DOHH2 (cell line): ENCODE results near the gene PRKAR2B.
A peak's percentile ranks its signal among the peaks of the same experiment; 100 is the strongest.

ENCODE experiments used
- H3F3A ChIP-seq: fragments of 200-600 bp; sonication (generic), shearing (Covaris generic); 2 replicates; pipeline ENCODE4 v1.6.0; 2016; ENCODE audit warnings: antibody characterized with exemption, mild to moderate bottlenecking; ENCODE audit not compliant: control insufficient read depth, insufficient read depth
- H3K27ac ChIP-seq: fragments of 200-600 bp; sonication (generic); 2 replicates; pipeline ENCODE4 v1.5.1; 2014; ENCODE audit warnings: low read depth, mild to moderate bottlenecking, low read length, moderate library complexity
- H3K27me3 ChIP-seq: fragments of 200-600 bp; sonication (generic); 2 replicates; pipeline ENCODE4 v1.6.1; 2014; ENCODE audit warnings: mild to moderate bottlenecking, low read length, mixed read lengths; ENCODE audit not compliant: control insufficient read depth
- H3K36me3 ChIP-seq: fragments of 200-600 bp; sonication (generic); 2 replicates; pipeline ENCODE4 v1.6.1; 2014; ENCODE audit warnings: mild to moderate bottlenecking, low read length, moderate library complexity, mixed read lengths; ENCODE audit not compliant: control insufficient read depth
- H3K4me1 ChIP-seq: fragments of 200-600 bp; sonication (generic); 2 replicates; pipeline ENCODE4 v1.6.1; 2014; ENCODE audit warnings: mild to moderate bottlenecking, low read length, mixed read lengths; ENCODE audit not compliant: control insufficient read depth
- H3K4me2 ChIP-seq: fragments of 200-600 bp; sonication (generic); 2 replicates; pipeline ENCODE4 v1.6.0; 2014; ENCODE audit warnings: mild to moderate bottlenecking, low read length, moderate library complexity
- H3K4me3 ChIP-seq: fragments of 200-600 bp; sonication (generic); 2 replicates; pipeline ENCODE4 v1.5.1; 2014; ENCODE audit warnings: mild to moderate bottlenecking, low read length, mixed read lengths
- H3K79me2 ChIP-seq: fragments of 200-600 bp; sonication (generic); 2 replicates; pipeline ENCODE4 v1.6.1; 2014; ENCODE audit warnings: mild to moderate bottlenecking, low read length, mixed read lengths; ENCODE audit not compliant: control insufficient read depth
- H3K9me2 ChIP-seq: fragments of 200-600 bp; sonication (generic); replicated peaks from 2 replicates; pipeline ENCODE4 v1.6.1; 2014; ENCODE audit warnings: mild to moderate bottlenecking, low read length, mixed read lengths; ENCODE audit not compliant: control insufficient read depth
- H3K9me3 ChIP-seq: fragments of 200-600 bp; sonication (generic); 2 replicates; pipeline ENCODE4 v1.6.1; 2014; ENCODE audit warnings: antibody characterized with exemption, low read length, mixed read lengths; ENCODE audit not compliant: control insufficient read depth, insufficient read depth
- H4K20me1 ChIP-seq: fragments of 200-600 bp; sonication (generic); 2 replicates; pipeline ENCODE4 v1.6.0; 2014; ENCODE audit warnings: low read depth, mild to moderate bottlenecking, antibody characterized with exemption, low read length, moderate library complexity; ENCODE audit not compliant: control insufficient read depth, insufficient read depth
- CTCF ChIP-seq: fragments of 200-600 bp; sonication (generic); IDR thresholded peaks from one replicate; pipeline ENCODE4 v1.5.1; 2014; ENCODE audit warnings: antibody characterized with exemption, mild to moderate bottlenecking, low read depth, low read length; ENCODE audit not compliant: poor library complexity, severe bottlenecking
- EZH2phosphoT487 ChIP-seq: fragments of 200-600 bp; sonication (generic); IDR thresholded peaks from 2 replicates; pipeline ENCODE4 v1.6.1; 2017; ENCODE audit warnings: borderline replicate concordance, mild to moderate bottlenecking, antibody characterized with exemption, low read length, moderate library complexity, mixed read lengths

Gene PRKAR2B

GRCh38 chr7:107064255-107064654 lies 19.8 kb downstream of the PRKAR2B start:
- Histone ChIP-seq H3K4me2 (peak overlapping the region; percentile 18), H3K9me2 (no peaks in the 10 kb centered on the region), H3K4me1 (peaks cover 66% of the 10 kb centered on the region), H3F3A (peaks cover 6% of the 10 kb centered on the region; the same call in 1 of the 2 replicates), H4K20me1 (no peaks in the 10 kb centered on the region), H3K79me2 (peaks cover 98% of the 10 kb centered on the region), H3K9me3 (no peaks in the 10 kb centered on the region), H3K4me3 (no peak overlapping the region), H3K36me3 (peaks cover 16% of the 10 kb centered on the region), H3K27me3 (no peaks in the 10 kb centered on the region), H3K27ac (no peak overlapping the region)
- no peak for TF ChIP-seq CTCF
- TF ChIP-seq EZH2phosphoT487, result no peak

- H3K9me2 ChIP-seq, result no peaks in the 10 kb centered on the region
- H3K79me2 ChIP-seq, result peaks cover 97% of the 10 kb centered on the region
- no peaks in the 10 kb centered on the region for H4K20me1 ChIP-seq
- TF ChIP-seq CTCF (no peak), EZH2phosphoT487 (no peak)
- H3F3A ChIP-seq, result peaks cover 6% of the 10 kb centered on the region; the same call in 1 of the 2 replicates
- peaks cover 77% of the 10 kb centered on the region for H3K4me1 ChIP-seq
- no peak overlapping the region for H3K4me3 ChIP-seq
- no peak overlapping the region for H3K27ac ChIP-seq
- peak overlapping the region; percentile 18 for H3K4me2 ChIP-seq
- H3K36me3 ChIP-seq, result peaks cover 25% of the 10 kb centered on the region
- no peaks in the 10 kb centered on the region for H3K27me3 ChIP-seq
- no peaks in the 10 kb centered on the region for H3K9me3 ChIP-seq
Measured at GRCh38 chr7:107065929-107066247, 21.4 kb downstream of the PRKAR2B start.

- peak overlapping the region; percentile 39 for H3K27ac ChIP-seq
- peaks cover 83% of the 10 kb centered on the region for H3K79me2 ChIP-seq
- H3F3A ChIP-seq, result peaks cover 11% of the 10 kb centered on the region
- TF ChIP-seq EZH2phosphoT487, result no peak
- TF ChIP-seq CTCF, result no peak
- H3K27me3 ChIP-seq, result no peaks in the 10 kb centered on the region
- H3K36me3 ChIP-seq, result peaks cover 19% of the 10 kb centered on the region
- peak overlapping the region; percentile 50 for H3K4me3 ChIP-seq
- H3K4me1 ChIP-seq, result peaks cover 70% of the 10 kb centered on the region
- H4K20me1 ChIP-seq, result no peaks in the 10 kb centered on the region
- peak overlapping the region; percentile 63 for H3K4me2 ChIP-seq
- no peaks in the 10 kb centered on the region for H3K9me2 ChIP-seq
- H3K9me3 ChIP-seq, result no peaks in the 10 kb centered on the region
Measured at GRCh38 chr7:107068156-107068555, 23.7 kb downstream of the PRKAR2B start.

- Histone ChIP-seq H4K20me1 (no peaks in the 10 kb centered on the region), H3K4me3 (peak overlapping the region; percentile 50), H3K9me2 (no peaks in the 10 kb centered on the region), H3F3A (peaks cover 9% of the 10 kb centered on the region), H3K36me3 (peaks cover 19% of the 10 kb centered on the region), H3K27ac (no peak overlapping the region), H3K4me2 (peak overlapping the region; percentile 63), H3K9me3 (no peaks in the 10 kb centered on the region), H3K79me2 (peaks cover 75% of the 10 kb centered on the region), H3K4me1 (peaks cover 57% of the 10 kb centered on the region), H3K27me3 (no peaks in the 10 kb centered on the region)
- TF ChIP-seq EZH2phosphoT487, result no peak
- TF ChIP-seq CTCF, result no peak
Measured at GRCh38 chr7:107069457-107069856, 25.0 kb downstream of the PRKAR2B start.
